Hindlimb muscle (tissue), 1 donor: Measurements from ENCODE around the gene AGFG2. TPM values are rescaled to one million over a fixed set of nuclear protein-coding genes. Genes with fewer than 3 reads are reported as not detected.

ENCODE experiments used
- DNase-seq: peaks from one replicate; pipeline ENCODE4 v3.0.0-alpha.2; 2013
- polyA plus RNA-seq: library from polyadenylated mRNA; unstranded; fragments of 120-200 nt; gene quantifications from one replicate; pipeline ENCODE4 v1.2.1, GENCODE V29; 2013; ENCODE audit not compliant: insufficient read length

AGFG2 gene
- polyA plus RNA-seq, 1 donor: 15.6 TPM

DNA sequence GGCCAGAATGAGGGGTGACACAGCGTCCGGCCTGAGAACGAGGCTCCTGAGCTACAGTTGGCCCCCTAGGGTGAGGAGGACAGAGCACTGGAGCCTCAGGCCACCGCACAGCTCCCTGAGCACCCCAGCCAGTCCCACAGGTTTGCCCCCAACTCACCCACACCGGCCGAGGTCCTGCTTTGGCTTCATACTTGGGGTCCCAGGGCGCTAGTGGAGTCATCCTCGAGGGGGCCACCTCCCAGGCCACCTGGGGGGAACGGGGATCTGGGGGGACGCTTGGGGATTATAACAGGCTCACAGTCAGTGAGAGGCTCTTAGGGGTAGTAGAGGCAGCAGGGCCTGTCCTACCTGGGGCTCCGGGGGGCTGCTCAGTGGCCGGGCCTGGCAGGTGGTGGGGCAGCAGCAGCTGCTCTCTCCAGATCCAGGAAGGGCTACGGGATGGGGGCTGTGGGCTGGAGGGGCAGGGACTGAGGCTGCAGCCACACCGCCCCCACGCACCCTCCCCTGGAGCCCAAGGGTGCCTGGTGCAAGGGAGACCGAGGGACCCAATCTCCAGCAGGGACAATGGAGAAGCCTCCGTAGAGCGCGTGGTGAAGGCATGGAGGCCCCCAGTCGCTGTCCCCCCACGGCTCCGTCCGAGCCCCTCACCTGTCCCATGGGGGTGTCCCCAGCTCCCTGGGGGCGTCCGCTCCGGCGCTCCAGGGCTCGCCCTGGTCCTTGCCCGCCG is 34.1 kb downstream of the AGFG2 start:
- DNase-seq: no peak

DNA sequence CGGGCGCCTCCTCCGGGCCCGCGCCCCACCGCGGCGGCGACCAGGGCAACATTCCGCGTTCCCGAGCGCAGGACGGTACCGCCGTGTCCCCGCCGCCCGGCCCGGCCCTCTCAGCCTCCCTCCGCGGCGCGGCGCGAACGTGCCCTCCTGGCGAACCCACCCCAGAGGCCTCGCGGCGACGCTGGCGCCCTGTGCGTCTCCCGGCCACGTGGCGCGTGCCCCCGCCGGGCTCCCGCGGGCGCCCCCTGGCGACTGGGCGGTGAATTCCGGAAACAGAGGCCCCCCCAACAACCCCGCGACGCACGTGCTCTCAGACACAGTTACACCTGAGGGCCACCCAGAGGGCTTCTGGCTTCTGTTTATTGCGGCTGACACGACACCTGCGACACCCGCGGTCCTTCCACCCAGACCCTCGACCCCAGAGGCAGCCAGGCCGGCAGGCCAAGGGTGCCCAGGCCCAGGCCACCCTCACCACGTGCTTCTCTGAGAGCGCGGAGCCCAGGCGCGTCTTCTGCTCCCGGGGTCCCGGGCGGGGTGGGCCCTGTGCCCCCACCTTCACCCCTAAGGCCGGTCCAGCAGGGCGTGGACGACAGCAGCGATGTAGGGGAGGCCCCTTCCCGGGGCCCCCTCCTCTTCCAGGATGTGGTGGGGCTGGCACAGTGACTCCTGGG is 34.8 kb downstream of the AGFG2 start, which contains the start of gene SAP25:
SAP25 (minus strand) TSS at position 210 of the 671 bp plus-strand sequence; CDS start at position 52, 158 bp downstream.
- no peak for DNase-seq

GRCh38 chr7:100574362-100575205 is 35.6 kb downstream of the AGFG2 start:
- no peak for DNase-seq

DNA sequence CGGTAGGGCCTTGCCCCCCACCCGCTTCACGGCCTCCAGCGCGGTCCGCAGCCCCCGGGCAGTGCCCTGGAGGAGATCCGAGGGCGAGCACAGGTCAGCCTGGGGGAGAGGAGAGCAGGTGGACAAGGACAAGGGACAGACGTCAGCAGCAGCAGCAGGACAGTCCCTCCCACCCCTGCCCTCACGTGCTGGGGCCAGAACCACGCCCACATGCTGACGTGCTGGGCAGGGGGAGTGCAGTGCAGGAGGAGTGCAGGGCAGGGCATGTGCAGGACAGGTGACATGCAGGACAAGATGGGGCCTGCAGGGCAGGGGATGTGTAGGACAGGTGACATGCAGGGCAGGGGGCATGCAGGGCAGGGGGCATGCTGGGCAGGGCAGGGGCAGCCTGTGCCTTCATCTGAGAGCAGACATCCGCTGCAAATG is 36.2 kb downstream of the AGFG2 start:
- DNase-seq: no peak

DNA sequence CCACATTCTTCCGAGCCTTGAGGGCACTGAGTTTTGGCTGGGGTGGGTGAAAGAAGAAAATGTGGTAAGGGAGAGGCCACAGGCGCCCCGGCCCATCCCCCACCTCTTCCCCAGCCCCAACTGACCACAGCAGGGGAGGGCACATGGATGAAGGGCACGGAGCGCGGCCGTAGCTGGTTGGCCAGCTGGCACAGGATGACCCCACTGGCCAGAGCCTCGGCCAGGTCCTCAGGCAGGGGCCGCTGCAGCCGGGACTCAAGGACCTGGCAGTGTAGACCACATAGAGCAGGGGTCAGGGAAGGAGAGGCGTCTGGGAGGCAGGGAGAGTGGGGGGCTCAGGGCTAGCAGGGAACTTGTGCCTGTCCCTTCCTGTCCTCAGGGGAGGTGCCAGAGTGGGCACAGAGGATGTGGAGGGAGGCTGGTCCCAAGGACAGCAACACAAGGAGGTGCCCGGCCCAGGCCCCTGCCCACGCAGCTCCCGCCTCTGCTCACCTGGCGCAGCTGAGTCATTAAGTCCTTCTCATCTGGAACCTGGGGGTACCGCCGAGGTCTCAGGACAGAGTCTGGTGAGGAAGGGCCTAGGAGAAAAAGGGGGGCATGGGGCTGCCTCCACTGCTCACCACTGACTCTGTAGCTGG is 36.9 kb downstream of the AGFG2 start:
- no peak for DNase-seq

GRCh38 chr7:100576384-100576993 is 37.5 kb downstream of the AGFG2 start:
- DNase-seq: no peak

DNA sequence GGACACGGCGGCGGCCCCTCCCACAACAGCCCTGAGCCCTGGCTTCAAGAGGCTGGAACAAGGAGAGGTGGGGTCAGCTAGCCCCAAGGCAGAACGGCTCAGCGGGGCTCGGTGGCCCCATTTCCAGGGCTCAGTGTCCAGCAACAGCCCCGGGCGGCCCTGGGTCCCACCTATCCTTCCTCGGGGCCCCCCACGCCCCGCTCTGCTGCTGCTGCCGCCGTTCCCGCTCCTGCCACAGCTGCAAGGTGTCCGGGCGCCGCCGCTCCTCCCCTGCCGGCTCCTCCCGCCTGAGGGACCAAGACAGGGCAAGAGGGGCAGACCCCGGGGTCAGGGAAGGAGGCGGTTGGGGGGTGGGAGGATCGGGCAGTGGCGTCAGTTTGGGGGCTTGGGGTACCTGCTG is 38.1 kb downstream of the AGFG2 start:
- DNase-seq: no peak

DNA sequence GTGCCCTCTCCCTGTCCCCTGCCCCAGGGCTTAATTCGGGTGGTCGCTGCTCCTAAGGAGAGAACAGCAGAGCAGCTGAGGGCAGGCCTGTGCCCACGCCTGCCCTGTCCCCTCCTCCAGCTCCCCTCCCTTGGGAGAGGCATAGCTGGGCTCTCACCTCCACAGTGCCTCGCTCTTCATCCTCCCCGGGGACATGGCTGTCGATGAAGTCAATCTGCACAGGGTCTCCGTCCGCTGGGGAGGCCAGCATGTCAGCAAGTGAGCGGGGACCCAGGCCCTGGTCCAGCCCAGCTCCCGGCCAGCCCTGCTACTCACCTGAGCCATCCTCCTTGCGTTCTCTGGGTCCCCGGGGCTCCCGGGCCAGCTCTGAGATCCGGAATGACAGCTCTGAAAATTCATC is 38.5 kb downstream of the AGFG2 start:
- DNase-seq: no peak

- DNase-seq: no peak
These were observed 39.5 kb downstream of the AGFG2 start for GRCh38 chr7:100578246-100579183.

GRCh38 chr7:100580466-100581283 is 41.7 kb downstream of the AGFG2 start:
- no peak for DNase-seq

GRCh38 chr7:100582041-100582579 is 43.1 kb downstream of the AGFG2 start:
- DNase-seq: no peak

DNA sequence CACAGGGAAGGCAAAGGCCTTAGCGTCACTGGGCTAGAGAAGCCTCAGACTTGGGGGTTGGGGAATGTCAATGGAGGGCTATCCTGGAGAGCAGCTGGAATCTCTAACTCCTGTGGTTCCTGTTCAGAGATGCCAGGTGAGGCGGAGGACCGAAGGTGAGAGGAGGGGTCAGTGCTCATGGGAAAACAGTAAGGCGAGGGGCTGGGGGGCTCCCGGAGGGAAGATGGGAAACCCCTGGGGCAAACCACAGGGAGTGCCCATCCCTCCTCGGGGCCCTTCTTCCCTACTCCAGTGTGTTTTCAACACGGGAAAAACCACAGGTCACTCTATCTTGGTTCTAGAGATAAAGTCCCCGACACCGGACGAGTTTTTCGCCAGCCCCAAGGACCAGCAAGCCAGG is 43.6 kb downstream of the AGFG2 start:
- DNase-seq: no peak

DNA sequence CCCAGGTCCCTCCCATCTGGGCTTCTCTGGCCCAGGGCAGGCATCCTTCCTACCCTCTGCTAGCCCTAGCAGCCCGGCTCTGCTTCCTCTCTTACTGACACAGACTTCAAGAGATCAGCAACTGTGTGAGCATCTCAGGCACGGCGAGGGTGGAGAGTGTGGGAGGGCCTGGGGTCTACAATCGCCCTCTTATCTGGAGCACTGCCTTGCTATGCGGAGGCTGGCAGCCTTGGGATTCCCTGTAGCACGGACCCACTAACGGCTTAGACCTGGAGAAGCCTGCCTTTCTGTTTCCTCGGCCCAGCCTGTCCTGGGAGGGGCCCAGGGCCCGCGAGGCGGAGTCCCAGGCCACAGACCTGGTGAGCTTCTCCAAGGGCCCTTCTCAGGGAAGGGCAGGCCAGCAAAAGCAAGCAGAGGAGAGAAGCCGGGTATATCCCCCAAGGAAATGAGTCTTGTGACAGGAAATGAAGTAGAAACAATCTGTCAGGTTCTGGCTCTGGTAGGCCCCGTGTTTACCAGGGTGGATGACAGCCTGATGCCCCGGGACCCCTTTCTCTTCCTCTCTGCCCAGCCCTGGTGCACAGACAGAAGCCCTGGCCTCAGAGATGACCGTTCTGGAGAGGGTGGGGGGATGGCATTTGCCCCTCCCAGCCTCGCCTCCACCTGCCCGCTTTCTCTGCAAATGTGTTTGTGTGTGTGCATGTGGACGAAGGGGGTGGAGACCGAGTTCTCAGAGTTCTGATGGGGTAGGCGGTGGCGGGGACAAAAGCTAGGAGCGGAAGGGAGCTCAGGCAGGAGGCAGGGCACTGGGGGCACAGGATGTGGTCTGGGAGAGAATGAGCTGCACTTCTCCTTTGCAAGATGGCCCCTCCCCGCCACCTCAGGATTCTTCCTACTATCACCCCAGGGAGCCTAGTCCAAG is 44.4 kb downstream of the AGFG2 start:
- no peak for DNase-seq

DNA sequence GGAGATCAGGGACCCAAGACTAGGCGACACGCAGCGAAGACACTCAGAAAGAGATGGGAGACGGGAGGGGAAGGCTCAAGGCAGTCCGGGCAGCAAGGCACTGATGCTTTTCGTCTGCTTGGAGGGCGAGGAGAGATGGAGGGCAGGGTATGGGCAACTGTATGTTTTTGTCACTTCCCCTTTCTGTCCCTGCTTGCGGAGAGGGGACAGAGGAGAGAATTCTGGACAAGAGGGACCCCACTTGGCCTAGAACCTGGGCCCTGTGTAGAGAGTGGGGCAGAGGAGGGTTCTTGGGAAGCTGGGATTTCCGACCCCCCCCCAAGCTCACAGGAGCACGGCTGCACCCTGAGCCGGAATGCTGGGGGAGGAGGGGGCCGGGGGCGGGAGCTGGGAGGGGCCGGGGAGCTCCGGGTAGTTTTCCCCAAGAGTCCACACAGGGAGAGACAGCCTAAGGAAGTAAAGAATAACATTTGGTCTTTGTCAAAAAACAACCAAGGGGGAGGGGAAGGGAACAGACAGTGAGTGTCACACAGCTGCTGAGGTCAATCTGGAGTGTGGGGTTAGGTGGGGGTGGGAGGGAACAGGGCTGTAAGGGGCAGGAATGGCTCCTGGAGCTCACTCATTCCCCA is 45.2 kb downstream of the AGFG2 start:
- DNase-seq: no peak

GRCh38 chr7:100584683-100585510 is 45.9 kb downstream of the AGFG2 start:
- DNase-seq: no peak

- no peak for DNase-seq
These were observed 46.7 kb downstream of the AGFG2 start, which contains the start of gene LRCH4 for GRCh38 chr7:100585511-100586265. Gene LRCH4, minus strand, starts transcription at chr7:100586129. Its CDS starts 29 bp downstream, at chr7:100586100.
